VCaP (cell line): ENCODE data around the gene PICK1.

Experiments used
- H3K27ac ChIP-seq: fragments of 450-650 bp; 2 replicates; pipeline ENCODE4 v1.5.1; 2017
- TF ChIP-seq, protein P1 (sequence below): fragments of 450-650 bp; conservative IDR thresholded peaks from 2 replicates; pipeline ENCODE4 v1.5.1; 2017; ENCODE audit warnings: mild to moderate bottlenecking, moderate library complexity

PICK1 gene

DNA sequence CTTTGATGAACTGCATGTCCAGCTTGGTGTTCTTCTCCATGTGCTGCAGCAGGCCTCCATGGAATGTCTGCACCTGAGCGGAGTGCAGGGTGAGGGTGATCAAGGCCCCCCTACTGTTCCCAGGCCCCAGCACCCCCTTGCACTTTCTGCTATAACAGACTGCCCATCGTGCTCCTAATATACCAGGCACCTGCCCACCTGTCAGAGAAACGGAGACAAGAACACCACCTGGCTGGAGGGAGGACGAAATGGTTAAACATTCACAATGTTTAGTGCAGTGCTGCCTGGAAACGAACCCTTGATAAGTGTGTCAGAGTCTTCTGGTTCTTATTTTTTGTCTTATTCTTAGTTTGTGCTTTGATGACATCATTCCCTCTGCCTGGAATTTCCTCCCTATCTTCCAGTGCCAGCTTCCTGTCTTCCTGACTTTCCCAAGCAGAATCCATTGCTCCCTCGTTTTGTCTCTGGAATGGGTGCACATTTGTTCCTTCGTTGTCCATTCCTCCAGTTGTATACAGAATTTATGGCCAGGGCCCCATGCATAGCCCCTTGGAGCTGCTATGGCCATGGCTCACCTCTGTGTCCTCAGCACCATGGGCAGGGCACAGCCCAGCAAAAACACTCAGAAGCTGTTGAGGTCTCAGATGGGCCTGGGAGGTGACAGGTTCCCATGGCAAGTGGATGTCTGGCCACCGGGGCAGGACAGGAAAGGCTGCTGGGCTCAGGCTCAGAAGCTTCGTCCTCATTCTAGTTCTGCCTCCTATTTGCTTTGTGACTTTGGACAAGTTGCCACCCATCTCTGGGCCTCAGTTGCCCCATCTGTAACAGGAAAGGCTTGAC lies 41.4 kb downstream of the PICK1 start:
- TF ChIP-seq, protein P1, sequence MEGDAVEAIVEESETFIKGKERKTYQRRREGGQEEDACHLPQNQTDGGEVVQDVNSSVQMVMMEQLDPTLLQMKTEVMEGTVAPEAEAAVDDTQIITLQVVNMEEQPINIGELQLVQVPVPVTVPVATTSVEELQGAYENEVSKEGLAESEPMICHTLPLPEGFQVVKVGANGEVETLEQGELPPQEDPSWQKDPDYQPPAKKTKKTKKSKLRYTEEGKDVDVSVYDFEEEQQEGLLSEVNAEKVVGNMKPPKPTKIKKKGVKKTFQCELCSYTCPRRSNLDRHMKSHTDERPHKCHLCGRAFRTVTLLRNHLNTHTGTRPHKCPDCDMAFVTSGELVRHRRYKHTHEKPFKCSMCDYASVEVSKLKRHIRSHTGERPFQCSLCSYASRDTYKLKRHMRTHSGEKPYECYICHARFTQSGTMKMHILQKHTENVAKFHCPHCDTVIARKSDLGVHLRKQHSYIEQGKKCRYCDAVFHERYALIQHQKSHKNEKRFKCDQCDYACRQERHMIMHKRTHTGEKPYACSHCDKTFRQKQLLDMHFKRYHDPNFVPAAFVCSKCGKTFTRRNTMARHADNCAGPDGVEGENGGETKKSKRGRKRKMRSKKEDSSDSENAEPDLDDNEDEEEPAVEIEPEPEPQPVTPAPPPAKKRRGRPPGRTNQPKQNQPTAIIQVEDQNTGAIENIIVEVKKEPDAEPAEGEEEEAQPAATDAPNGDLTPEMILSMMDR = no peak
- H3K27ac ChIP-seq = no peak overlapping the region

DNA sequence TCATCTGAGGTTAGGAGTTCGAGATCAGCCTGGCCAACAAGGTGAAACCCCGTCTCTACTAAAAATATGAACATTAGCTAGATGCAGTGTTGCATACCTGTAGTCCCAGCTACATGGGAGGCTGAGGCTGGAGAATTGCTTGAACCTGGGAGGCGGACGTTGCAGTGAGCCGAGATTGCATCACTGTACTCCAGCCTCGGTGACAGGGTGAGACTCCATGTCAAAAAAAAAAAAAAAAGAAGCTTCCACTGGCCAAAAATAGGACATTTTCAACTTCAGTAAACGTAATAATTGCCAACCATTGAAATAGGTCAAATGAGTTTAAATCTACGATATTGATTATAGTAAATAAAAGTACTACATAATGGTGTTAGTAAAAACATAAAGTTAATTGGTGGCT lies 46.4 kb downstream of the PICK1 start:
- no peak overlapping the region for H3K27ac ChIP-seq
- TF ChIP-seq, protein P1 = no peak

DNA sequence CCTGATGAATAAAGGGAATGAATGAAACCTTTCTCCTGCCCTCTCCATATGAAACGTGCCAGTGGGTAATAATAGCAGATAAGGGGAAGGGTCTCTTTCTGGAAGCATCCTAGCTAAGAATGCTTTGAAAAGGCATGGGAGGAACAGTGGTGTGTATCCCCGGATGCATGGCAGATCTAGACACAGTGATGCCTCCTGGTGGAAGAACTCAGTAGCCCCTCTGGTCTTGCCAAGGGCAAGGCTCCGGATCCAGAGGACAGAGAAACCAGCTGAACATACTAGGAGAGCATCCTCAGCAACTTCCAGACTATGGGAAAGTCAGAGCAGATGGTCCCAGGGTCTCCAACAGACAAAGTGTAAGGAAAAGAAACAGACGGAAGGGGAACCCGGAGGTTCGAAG lies 46.9 kb downstream of the PICK1 start:
- TF ChIP-seq, protein P1 = peak; percentile 40
- no peak overlapping the region for H3K27ac ChIP-seq

DNA sequence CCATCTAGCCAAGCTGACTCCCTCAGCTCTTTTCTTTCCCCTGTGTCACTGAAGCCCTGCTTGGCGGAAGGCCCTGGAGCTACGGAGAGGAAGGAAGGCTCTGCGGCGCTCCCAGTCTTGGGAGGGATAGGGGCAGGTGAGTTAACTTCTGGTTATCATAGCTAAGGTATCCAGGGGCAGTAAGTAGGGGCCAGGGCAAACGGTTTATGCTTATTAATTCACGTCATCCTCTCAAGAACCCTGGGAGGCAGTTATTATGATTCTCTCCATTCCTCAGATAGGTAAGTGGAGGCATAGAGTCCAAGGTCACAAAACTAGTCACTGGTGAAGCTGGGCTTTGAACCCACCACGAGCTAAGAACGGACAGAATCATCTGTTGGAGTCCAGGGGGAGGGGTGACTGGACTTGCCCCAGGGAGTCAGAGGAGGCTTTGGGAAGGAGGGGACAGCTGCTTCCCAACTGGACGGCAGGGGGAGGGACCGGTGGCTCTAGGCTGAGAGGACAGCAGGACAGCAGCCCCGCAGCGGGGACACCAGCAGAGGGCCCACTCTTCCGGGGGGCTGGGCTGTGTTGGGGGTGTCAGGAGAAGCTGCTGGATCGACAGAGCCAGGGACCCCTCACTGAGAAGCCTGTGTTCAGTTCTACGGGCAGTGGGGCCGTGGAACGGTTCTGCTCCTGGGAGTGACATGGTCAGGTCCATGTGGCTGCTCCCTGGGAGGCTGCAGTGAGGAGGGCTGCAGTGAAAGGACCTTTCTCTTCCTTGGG lies 49.8 kb downstream of the PICK1 start:
- H3K27ac ChIP-seq = no peak overlapping the region
- TF ChIP-seq, protein P1 = no peak

DNA sequence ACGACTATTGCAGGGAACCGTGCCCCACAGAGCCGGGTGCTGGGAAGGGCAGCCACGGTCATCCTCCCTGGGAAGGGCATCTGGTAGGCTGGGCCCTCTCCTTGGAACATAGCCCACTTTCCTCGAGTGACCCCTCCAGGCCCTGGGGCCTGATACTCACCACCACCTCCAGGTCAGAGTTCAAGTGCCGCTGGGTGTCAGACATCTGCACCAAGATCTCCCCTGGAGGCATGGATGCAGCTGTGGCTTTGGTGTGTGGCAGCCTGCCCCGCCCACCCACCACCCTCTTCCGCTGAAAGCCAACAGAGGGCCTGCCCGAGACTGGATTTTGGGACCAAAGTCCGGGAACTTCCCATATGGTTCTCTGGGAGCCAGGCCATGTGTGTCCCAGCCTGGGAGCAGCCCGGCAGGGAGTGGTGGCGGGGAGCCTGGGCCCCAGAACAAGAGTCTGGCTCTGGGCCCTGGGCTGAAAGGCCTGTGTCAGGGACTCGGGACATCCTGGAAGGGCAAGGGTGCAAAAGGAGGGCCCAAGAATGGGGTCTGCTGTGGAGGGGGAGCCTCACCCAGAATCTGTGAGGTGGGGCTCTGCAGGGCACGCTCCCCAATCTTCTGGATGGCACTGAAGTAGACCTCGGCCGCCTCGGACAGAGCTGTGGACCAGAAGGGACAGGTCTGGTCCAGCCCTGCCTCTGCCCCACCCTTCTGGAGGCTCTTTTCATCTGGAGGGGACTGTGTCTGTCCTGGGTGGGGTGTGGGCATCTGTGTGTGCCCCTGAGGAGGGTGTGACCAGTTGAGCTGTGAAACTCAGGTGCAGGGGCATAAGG lies 50.7 kb downstream of the PICK1 start:
- H3K27ac ChIP-seq = no peak overlapping the region
- TF ChIP-seq, protein P1 = no peak

DNA sequence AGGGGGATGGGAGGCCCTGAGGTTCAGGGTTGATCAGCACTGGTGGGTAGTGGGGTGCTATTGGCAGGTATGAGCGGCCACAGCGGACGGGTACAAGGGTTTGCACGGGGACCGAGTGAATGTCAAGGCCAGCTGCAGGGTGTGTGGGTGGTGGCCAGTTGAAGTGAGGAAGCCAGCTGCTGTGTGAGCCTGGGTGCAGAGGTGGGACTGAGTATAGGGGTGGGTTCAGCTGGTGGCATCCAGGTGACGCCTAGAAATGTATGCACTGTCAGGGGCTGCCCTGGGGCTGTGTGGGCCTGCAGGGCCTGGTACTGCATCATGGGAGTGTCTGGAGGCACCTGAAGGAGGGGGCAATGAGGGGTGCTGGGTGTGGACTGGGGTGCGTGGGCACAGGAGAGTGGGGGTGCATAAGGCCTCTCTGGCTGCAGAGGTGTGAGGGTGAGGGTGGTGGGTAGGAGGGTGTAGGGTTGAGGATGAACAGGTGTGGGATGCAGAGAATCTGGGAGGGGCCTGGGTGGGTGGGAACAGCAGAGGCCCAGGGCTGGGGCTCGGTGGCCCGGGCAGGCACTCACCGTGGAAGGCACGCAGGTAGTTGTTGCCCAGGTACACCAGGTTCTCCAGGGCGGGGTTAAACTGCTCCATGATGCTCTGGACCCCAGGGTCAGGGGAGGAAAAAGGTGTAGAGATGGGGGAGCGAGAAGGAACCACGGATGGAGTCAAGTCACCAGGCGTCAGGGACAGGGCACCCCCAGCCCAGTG lies 51.5 kb downstream of the PICK1 start:
- no peak overlapping the region for H3K27ac ChIP-seq
- TF ChIP-seq, protein P1 = no peak
